ENCODE results near the gene ATP6V1B1.

GRCh38 chr2:70902579-70902978 lies 33.1 kb upstream of the ATP6V1B1 start:
- TF ChIP-seq CTCF (IDR thresholded peaks at IDR 0.05; ENCODE audit: low read depth, low read length, poor library complexity, severe bottlenecking) (no peak), EZH2phosphoT487 (IDR thresholded peaks at IDR 0.05; ENCODE audit: borderline replicate concordance, low read length) (no peak)

All from DOHH2 (cell line).